Measurements from ENCODE around the gene CSNK1E.

Gene CSNK1E

DNA sequence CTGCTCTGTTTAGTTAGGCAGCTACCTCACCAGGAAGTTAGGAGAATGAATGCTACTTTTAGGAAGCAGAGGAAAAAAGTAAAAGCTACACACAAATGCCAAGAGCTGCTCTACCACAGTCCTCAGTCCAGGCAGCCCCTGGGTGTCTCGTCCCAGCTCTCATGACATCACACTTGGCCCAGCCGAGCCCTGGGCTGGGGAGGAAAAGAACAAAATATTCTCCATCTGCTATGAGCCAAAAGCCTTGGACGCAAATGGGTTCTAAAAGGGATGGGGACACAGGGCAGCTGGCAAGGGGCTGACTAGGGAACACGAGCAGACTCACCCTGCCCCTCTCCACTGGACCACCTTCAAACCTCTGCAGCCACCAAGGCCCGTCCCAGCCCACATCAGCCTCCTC lies 70.5 kb downstream of the CSNK1E start:
- no peak for ATAC-seq
- TF ChIP-seq CSDC2 (CRISPR knock-in tag; IDR thresholded peaks at IDR 0.05) (no peak), PPARA (CRISPR knock-in tag; IDR thresholded peaks at IDR 0.05; ENCODE audit: borderline replicate concordance) (no peak), ZNF70 (CRISPR knock-in tag; IDR thresholded peaks at IDR 0.05) (no peak), RARB (CRISPR knock-in tag; IDR thresholded peaks at IDR 0.05) (no peak), ARNTL (CRISPR knock-in tag; IDR thresholded peaks at IDR 0.05; ENCODE audit: borderline replicate concordance, low read depth) (no peak), ZC3H10 (CRISPR knock-in tag; IDR thresholded peaks at IDR 0.05) (no peak), SNAI2 (CRISPR knock-in tag; IDR thresholded peaks at IDR 0.05) (no peak), ISL1 (CRISPR knock-in tag; IDR thresholded peaks at IDR 0.05) (no peak), GLIS3 (CRISPR knock-in tag; IDR thresholded peaks at IDR 0.05) (no peak), ZNF8 (CRISPR knock-in tag; IDR thresholded peaks at IDR 0.05) (no peak), ZFP30 (CRISPR knock-in tag; IDR thresholded peaks at IDR 0.05) (no peak), TOX (CRISPR knock-in tag; IDR thresholded peaks at IDR 0.05; ENCODE audit: borderline replicate concordance) (no peak), OSR1 (CRISPR knock-in tag; IDR thresholded peaks at IDR 0.05) (no peak), TCF4 (CRISPR knock-in tag; IDR thresholded peaks at IDR 0.05; ENCODE audit: borderline replicate concordance) (no peak), ZNF565 (CRISPR knock-in tag; conservative IDR thresholded peaks at IDR 0.05; ENCODE audit: low read depth) (no peak)
- TF ChIP-seq, protein P1, sequence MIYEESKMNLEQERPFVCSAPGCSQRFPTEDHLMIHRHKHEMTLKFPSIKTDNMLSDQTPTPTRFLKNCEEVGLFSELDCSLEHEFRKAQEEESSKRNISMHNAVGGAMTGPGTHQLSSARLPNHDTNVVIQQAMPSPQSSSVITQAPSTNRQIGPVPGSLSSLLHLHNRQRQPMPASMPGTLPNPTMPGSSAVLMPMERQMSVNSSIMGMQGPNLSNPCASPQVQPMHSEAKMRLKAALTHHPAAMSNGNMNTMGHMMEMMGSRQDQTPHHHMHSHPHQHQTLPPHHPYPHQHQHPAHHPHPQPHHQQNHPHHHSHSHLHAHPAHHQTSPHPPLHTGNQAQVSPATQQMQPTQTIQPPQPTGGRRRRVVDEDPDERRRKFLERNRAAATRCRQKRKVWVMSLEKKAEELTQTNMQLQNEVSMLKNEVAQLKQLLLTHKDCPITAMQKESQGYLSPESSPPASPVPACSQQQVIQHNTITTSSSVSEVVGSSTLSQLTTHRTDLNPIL (CRISPR knock-in tag; IDR thresholded peaks at IDR 0.05; ENCODE audit: low read depth), result no peak
- TF ChIP-seq, protein P2, sequence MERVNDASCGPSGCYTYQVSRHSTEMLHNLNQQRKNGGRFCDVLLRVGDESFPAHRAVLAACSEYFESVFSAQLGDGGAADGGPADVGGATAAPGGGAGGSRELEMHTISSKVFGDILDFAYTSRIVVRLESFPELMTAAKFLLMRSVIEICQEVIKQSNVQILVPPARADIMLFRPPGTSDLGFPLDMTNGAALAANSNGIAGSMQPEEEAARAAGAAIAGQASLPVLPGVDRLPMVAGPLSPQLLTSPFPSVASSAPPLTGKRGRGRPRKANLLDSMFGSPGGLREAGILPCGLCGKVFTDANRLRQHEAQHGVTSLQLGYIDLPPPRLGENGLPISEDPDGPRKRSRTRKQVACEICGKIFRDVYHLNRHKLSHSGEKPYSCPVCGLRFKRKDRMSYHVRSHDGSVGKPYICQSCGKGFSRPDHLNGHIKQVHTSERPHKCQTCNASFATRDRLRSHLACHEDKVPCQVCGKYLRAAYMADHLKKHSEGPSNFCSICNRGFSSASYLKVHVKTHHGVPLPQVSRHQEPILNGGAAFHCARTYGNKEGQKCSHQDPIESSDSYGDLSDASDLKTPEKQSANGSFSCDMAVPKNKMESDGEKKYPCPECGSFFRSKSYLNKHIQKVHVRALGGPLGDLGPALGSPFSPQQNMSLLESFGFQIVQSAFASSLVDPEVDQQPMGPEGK (CRISPR knock-in tag; IDR thresholded peaks at IDR 0.05; ENCODE audit: borderline replicate concordance), result no peak

DNA sequence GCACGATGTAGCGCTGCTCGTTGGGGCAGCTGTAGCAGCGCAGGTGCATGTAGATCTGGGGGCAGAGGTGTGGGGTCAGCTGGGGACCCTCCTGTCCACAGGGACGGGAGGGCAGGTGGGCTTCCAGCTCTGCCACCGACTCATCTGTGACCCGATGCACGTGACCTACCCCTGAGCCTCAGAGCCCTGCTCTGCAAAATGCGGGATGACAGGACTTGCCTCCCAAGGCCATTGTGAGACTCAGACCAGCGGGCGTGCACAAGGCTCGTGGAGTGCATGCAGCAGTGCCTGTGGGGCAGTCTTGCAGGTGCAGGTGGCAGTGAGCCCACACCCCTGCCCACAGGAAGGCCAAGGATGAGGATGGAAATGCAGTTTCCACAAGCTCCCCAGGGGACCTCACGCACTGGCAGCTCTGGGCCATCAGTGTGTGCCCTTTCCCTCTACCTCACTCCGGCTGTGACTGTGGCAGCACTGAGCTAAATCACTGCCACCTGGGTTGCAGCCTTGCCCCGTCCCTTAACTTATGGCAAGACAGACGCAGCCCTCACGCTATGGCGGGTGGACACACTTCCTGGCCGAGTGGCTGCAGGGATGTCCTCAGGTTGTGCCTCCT lies 71.1 kb downstream of the CSNK1E start:
- ATAC-seq, result no peak
- no peak for TF ChIP-seq GLIS3 (CRISPR knock-in tag; IDR thresholded peaks at IDR 0.05)
- TF ChIP-seq CSDC2 (CRISPR knock-in tag; IDR thresholded peaks at IDR 0.05), result no peak
- TF ChIP-seq TCF4 (CRISPR knock-in tag; IDR thresholded peaks at IDR 0.05; ENCODE audit: borderline replicate concordance), result no peak
- no peak for TF ChIP-seq ZFP30 (CRISPR knock-in tag; IDR thresholded peaks at IDR 0.05)
- TF ChIP-seq PPARA (CRISPR knock-in tag; IDR thresholded peaks at IDR 0.05; ENCODE audit: borderline replicate concordance), result no peak
- TF ChIP-seq, protein P1 (CRISPR knock-in tag; IDR thresholded peaks at IDR 0.05; ENCODE audit: low read depth), result no peak
- no peak for TF ChIP-seq OSR1 (CRISPR knock-in tag; IDR thresholded peaks at IDR 0.05)
- no peak for TF ChIP-seq BACH2 (CRISPR knock-in tag; IDR thresholded peaks at IDR 0.05; ENCODE audit: borderline replicate concordance)
- no peak for TF ChIP-seq ZNF70 (CRISPR knock-in tag; IDR thresholded peaks at IDR 0.05)
- TF ChIP-seq, protein P3, sequence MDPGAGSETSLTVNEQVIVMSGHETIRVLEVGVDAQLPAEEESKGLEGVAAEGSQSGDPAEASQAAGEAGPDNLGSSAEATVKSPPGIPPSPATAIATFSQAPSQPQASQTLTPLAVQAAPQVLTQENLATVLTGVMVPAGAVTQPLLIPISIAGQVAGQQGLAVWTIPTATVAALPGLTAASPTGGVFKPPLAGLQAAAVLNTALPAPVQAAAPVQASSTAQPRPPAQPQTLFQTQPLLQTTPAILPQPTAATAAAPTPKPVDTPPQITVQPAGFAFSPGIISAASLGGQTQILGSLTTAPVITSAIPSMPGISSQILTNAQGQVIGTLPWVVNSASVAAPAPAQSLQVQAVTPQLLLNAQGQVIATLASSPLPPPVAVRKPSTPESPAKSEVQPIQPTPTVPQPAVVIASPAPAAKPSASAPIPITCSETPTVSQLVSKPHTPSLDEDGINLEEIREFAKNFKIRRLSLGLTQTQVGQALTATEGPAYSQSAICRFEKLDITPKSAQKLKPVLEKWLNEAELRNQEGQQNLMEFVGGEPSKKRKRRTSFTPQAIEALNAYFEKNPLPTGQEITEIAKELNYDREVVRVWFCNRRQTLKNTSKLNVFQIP (CRISPR knock-in tag; IDR thresholded peaks at IDR 0.05; ENCODE audit: borderline replicate concordance, low read depth), result no peak
- no peak for TF ChIP-seq TOX (CRISPR knock-in tag; IDR thresholded peaks at IDR 0.05; ENCODE audit: borderline replicate concordance)
- no peak for TF ChIP-seq ZC3H10 (CRISPR knock-in tag; IDR thresholded peaks at IDR 0.05)
- TF ChIP-seq, protein P4, sequence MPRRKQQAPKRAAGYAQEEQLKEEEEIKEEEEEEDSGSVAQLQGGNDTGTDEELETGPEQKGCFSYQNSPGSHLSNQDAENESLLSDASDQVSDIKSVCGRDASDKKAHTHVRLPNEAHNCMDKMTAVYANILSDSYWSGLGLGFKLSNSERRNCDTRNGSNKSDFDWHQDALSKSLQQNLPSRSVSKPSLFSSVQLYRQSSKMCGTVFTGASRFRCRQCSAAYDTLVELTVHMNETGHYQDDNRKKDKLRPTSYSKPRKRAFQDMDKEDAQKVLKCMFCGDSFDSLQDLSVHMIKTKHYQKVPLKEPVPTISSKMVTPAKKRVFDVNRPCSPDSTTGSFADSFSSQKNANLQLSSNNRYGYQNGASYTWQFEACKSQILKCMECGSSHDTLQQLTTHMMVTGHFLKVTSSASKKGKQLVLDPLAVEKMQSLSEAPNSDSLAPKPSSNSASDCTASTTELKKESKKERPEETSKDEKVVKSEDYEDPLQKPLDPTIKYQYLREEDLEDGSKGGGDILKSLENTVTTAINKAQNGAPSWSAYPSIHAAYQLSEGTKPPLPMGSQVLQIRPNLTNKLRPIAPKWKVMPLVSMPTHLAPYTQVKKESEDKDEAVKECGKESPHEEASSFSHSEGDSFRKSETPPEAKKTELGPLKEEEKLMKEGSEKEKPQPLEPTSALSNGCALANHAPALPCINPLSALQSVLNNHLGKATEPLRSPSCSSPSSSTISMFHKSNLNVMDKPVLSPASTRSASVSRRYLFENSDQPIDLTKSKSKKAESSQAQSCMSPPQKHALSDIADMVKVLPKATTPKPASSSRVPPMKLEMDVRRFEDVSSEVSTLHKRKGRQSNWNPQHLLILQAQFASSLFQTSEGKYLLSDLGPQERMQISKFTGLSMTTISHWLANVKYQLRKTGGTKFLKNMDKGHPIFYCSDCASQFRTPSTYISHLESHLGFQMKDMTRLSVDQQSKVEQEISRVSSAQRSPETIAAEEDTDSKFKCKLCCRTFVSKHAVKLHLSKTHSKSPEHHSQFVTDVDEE (CRISPR knock-in tag; IDR thresholded peaks at IDR 0.05), result no peak
- TF ChIP-seq ZNF8 (CRISPR knock-in tag; IDR thresholded peaks at IDR 0.05), result no peak
- no peak for TF ChIP-seq ZFP3 (CRISPR knock-in tag; IDR thresholded peaks at IDR 0.05)
- TF ChIP-seq SNAI2 (CRISPR knock-in tag; IDR thresholded peaks at IDR 0.05), result no peak
- TF ChIP-seq RARB (CRISPR knock-in tag; IDR thresholded peaks at IDR 0.05), result no peak
- no peak for TF ChIP-seq ZNF565 (CRISPR knock-in tag; conservative IDR thresholded peaks at IDR 0.05; ENCODE audit: low read depth)
- TF ChIP-seq ESRRG (CRISPR knock-in tag; IDR thresholded peaks at IDR 0.05), result no peak

Data from SK-N-SH treated with all-trans-retinoic acid at 6 μM for 48 hours (cell line).